Dermis microvascular lymphatic vessel endothelial cell (primary cell): ENCODE results near the gene LRP2BP. TPM values are rescaled to one million over a fixed set of nuclear protein-coding genes. Genes with fewer than 3 reads are reported as not detected.
"Not testable (repeated sequence)": the region's sequence is repeated elsewhere in the genome, so short reads cannot be mapped to it uniquely, and the experiment has no call there.

ENCODE experiments used
- DNase-seq, 2 donors: peaks; one replicate each; pipeline versions ENCODE4 v3.0.0 to v3.0.0-alpha.2; 2010; ENCODE audit warnings: low read depth in 2 of 2
- total RNA-seq: library from RNA; depleted of rRNA; stranded (reverse); fragments of >200 nt; gene quantifications from 2 replicates; pipeline ENCODE4 v1.2.1, GENCODE V29; 2014

LRP2BP gene
- total RNA-seq, 1 donor from 2014 or later: 0.51 TPM

DNA sequence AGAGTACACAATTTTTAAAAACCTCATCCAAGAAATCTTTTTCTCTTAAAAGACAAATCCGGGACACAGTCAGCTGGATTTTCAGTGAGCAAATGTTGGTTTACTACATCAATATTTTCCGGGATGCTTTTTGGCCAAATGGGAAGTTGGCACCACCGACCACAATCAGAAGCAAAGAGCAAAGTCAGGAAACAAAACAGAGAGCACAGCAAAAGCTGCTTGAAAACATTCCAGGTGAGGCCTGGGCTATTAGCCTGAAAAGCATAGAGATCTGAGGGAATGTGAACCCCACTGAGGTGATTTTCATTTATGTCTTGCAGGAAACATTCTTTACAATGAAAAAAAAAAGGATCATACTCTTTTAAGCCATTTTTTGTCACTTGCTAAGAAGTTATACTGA is 33.9 kb downstream of the LRP2BP start:
- DNase-seq: peak in 1 of 2 donors; percentile 16

DNA sequence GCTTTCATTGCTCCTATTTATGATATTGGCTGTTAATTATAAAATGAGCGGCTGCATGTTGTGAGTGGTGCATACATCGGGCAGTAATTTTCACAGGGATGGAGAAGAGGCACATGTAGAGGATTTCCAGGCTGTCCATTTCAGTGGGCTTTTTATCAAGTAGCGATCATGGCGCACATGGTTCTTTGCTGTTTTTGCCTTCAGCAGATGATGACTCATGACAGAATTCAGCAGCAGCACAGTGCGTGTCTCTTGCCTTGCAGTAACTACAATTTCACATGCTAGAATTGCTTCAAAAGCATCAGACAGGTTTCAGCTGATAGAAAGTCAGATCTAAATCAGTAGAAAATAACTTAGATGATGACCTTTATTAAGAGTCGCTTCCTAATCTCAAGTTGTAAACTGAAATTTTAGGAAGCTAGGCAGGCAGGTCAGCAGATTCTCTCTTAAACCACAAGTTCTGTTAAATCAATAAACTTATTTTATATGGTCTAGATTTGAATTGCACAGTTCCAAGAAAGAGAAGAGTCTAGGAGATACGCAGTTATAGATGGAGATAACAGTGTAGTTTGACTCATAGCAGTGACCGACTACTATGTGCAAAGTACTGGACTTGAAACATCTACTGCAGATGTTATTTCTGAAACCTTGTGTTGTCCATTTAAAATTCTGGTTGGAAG is 35.8 kb downstream of the LRP2BP start:
- DNase-seq: peak in 1 of 2 donors; percentile 80

DNA sequence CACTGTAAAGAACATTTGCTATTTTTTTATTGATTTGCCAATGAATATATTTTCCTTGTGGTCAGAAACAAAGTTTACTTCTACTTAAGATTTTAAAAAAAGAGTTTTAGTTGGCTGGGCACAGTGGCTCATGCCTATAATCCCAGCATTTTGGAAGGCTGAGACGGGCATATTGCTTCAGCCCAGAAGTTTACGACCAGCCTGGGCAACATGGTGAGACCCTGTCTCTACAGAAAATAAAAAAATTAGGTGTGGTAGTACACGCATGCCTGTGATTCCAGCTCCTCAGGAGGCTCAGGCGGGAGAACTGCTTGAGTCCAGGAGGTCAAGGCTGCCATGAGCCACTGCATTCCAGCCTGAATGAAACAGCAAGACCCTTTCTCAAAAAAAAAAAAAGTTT is 36.8 kb downstream of the LRP2BP start:
- DNase-seq: peak in 1 of 2 donors; percentile 43

DNA sequence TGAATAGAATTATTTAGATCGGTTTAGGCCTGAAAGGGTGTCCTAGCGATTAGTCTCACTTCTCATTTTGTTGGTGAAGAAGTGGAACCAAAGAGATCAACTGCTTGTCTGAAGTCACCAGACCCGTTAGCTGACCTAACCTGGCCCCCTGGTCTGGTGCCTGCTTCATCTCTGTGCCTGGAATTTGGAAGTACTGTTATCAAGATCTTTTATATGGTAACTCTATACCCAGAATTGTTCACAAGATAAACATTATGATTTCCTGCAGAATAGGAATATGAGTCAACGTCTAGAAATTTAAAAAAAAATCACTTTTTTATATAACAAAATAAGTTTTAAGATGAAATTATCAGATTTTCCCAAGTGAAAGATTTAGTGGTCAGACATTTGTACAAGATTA is 37.2 kb downstream of the LRP2BP start:
- peak in 1 of 2 donors; percentile 89 for DNase-seq

DNA sequence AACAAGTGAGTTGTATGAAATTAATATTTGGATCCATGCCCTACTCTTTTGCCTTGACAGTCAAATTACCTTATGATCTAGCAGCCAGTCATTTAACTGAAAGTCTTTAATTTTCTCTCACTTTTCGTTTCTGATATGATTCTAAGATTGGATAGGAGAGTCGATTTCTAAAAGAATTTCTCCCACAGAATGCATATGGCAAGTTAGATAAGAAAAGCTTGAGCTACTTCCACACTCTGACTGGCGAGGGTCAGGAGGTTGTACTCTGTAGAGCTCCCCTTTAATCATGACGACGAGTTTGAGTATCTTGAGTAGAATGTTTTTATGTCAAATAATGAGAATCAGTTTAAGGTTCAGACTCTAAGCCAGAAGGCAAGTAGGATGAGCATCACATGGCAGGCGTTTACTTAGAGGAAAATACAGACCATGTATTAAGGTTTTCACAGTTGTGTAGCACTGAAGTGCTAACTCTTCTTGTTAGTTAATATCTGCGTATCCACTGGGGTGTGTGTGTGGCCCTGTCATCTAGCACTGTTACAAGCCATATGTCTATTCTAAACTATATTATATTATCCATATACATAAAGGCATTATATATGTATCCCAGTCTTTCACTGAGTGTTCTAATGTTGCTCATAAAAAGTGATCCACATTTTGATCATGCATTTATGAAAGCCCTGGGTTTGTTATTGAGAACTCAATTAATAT is 37.8 kb downstream of the LRP2BP start:
- no peak for DNase-seq

DNA sequence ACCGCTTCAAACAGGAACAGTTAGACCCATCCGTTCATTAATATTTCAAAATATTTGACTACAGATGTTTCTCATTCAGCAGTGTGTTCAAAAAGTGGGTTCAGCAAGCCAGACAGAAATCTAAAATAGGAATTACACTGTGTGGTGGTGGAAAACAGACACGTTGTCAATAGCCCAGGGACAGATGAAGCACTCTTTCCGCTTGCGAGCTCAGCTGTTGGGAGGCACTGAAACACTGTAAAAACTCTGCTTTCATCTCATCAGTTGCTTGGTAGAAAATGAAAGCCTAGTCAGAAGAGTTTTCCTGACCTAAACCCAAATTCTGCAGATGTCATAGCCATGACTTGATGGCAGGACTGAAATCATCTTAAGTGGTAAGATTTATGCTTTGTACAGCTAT is 38.5 kb downstream of the LRP2BP start:
- DNase-seq: no peak

DNA sequence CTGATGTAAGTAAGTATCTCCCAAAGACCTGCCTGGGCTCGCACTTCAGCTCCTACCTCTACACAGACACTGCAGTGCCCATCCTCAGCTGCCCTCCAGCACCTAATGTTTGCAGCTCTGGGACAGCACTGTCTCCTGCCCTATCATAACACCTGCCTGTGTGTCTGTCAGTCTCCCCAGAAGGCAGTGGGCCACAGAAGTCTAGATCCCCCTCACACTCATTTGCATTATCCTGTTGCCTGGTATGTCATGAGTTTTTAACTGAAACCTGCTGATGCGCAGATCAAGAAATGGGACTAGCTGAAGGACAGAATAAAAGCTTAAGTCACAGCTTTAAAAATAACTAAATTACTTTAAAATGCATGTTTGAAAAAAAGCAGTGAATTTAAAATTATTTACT is 43.0 kb downstream of the LRP2BP start:
- DNase-seq: no peak

DNA sequence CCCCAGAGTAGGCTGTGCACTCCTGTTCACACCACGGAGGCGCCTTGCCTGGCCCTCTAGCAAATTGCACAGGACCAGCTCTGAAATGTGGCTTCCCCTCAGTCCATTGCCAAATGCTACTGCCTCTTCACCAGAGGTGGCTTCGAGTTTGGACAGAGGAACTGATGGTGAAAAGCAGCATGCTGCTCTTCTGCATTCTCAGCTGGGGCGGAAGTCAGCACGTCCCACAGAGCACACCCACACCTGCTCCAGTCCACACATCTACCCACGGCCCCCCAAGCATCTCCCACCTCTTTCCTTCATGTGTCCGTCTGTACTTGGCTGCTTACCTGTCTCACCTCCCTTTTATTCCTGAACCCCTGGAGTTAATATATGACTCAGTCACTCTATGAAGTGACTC is 43.5 kb downstream of the LRP2BP start:
- DNase-seq: no peak

DNA sequence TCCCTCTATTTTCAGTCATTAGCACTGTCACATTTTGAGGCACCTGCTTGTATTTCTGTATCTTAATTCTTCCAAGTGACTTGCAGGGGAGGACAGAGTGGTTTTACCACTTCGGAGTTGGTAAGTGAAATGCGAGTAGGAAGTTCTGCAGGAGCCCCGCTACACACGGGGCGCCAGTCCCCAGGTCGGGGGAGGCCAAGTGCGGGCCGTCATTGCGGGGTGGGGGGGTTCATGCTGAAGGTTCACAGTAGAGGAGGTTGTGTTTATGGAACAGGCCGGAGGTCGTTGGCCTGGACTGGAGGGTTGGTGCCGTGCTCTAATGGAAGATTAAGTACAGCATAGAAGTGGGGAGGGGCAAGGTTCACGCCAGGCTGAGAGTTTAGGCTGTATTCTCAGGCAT is 44.0 kb downstream of the LRP2BP start:
- DNase-seq: no peak

DNA sequence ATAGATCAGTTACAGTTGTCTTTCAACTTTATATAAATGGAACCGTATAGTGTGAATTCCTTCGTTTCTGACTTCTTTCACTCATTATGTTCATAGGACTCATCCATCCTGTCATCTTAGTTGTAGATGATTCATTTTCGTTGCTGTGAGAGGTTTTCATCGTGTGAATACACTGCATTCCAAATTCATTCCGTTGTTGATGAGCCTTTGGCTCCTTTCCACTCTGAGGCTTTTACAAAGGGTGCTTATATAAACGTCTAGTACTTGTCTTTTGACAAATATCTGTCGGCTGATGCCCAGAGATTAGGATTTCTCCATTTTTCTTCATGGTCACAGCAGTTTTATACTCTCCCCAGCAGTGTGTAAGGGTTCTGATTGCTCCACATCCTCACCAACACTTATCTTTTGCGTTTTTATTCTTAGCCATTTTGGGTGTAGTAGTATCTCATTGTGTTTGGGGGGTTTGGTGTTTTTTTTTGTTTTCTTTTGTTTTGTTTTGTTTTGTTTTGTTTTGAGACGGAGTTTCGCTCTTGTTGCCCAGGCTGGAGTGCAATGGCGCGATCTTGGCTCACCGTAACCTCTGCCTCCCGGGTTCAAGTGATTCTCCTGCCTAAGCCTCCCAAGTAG is 48.6 kb downstream of the LRP2BP start:
- DNase-seq: peak in 1 of 2 donors; percentile 76

DNA sequence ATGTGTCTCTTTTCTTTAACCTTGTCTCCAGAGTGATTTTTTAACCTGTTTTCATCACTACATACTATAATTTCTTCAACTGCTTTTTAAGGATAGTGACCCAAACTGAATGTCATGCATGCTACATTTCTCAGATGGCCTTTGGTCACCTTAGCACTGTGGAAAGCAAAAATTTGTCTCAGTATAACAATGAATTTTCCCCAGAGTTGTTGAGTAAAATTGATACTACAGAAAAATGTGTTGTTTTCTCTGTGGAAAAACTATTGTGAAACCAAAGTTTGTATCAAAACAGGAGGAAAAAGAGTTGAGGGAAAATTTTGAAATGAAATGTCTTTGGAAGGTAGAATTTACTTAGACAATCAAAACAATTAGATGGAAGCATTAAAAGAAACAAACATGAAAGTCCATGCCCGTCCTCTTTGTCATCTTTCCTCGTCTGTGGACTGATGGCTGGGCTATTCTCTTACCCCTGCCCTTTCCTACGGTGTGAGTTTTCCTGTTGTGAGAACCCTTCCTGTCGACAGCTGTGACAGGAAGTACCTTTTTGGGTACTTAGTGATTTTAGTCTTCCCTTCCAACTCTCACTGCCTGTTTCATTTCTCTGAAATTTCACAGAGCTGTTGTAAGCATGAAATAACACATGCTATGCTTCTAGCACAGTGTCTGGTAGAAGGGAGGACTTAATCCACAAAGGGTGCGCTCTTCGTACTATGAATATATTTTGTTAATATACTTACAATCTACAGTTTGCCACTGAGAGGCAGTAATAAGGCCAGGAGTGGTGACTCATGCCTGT is 50.8 kb downstream of the LRP2BP start:
- peak; percentile 82 to 83 for DNase-seq

DNA sequence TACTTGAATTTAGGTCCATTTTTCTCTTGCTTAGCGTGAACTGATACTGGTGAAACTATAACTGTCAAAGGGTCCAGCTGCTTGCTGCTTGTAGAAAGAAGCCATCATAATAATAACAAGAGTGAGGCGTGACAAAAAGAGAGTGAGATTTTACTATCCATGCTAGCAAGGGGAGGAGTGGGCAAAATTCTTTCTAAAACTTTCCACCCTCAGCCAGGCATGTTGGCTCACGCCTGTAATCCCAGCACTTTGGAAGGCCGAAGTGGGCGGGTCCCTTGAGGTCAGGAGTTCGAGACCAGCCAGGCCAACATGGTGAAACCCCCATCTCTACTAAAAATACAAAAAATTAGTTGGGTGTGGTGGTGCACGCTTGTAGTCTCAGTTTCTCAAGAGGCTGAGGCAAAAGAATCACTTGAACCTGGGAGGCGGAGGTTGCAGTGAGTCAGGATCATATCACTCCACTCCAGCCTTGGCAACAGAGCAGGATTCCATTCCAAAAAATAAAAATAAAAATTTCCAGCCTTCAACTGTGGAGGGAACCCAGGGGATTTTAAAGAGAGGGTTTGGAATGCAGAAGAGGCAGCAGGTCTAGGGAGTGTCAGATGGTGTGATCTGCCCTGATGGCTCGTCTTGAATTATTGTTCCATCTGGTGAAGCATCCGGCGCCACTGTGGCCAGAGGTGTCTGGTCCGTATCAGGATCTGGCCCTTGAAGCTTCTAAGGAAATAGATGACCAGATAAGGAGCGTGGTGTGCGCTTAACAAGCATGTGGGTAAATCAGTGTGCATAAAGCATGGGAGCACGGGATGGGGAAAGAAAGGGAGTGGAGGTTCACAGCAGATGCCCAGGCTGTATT is 51.8 kb downstream of the LRP2BP start:
- peak in 1 of 2 donors; percentile 67 for DNase-seq

DNA sequence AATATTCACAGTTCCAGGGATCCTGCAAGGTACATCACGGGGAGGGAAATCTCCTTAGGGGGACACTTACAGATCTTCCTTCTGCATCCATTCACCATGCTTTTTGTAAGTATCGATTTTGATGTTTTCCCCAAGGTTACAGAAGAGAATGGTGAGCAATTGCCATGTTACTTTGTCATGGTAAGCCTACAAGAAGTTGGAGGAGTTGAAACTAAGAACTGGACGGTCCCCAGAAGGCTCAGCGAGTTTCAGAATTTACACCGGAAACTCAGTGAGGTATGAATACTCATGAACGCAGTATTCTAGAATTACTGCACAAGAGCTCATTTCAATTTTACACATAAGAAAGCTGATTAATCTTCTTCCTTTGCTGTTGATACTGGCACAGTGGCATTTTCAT is 53.9 kb downstream of the LRP2BP start:
- no peak for DNase-seq

DNA sequence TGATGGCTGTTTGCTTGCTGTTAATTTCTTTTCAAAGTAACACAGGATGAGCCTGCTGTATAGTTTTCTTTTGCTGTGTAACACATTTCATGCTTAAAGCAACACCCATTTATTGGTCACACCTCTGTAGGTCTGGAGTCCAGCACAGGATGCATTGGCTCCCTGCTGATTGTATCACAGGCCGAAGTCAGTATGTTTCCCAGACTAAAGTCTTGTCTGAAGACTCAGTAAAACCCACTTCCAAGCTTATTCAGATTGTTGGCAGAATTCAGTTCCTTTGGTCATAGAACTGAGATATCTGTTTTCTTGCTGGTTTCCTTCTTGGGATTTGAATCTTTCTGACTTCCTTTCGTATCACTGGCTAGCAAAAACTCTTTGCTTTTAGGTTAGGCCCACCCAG is 54.3 kb downstream of the LRP2BP start:
- no peak for DNase-seq

DNA sequence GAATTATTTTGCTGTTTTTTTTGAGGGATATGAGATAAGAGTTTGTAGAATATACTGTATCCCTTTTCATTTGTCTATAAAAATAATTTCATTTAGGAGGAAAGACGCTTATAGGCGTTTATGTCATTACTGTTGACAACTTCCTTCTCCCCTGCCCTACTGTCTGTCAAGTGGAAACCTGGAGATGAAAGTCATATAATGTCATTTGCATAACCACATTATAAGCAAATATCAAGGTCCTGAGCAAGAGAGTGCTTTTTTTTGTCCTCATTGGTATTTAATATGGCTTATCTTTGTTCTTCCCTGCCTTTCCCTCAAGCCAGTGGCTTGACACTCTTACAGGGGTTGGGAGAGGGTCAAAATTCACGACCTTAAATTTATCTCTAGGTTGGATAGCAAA is 55.8 kb downstream of the LRP2BP start:
- DNase-seq: no peak

DNA sequence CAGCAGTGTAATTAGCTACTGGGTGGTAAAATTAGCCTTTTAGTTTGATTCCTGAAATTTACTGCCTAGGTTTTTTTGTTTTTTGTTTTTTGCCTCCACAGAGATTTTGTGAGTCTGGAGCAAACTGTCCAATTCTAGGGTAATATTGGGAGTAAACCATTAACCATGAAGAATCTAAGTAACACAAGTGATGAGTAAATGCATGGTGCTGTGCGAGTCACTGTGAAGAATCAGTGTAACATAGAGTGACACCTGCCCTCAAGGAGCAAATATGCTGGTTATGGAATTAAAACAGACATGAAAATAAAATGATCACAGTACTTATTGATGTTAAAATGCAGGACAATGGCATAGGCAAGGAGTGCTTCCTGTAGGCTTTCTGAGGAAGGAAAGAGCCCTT is 60.1 kb downstream of the LRP2BP start:
- peak in 1 of 2 donors; percentile 26 for DNase-seq

DNA sequence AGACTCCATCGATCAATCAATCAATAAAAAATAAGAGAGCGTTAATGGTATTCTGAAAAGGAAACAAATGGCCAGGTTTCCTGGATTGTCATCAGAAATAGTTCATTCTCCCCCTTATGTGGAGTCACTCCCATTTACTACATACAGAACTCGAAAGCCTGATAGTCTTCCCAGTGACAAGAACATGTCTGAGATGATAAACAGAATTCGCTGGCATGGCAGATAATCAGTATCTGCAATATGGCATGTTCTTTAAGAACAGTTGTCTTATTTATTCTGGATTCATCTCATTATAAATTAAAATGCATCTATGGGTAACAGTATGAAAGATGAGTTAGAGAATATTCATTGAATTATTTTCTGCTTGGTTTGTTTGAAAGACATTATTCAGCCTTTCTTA is 61.4 kb downstream of the LRP2BP start:
- DNase-seq: no peak

DNA sequence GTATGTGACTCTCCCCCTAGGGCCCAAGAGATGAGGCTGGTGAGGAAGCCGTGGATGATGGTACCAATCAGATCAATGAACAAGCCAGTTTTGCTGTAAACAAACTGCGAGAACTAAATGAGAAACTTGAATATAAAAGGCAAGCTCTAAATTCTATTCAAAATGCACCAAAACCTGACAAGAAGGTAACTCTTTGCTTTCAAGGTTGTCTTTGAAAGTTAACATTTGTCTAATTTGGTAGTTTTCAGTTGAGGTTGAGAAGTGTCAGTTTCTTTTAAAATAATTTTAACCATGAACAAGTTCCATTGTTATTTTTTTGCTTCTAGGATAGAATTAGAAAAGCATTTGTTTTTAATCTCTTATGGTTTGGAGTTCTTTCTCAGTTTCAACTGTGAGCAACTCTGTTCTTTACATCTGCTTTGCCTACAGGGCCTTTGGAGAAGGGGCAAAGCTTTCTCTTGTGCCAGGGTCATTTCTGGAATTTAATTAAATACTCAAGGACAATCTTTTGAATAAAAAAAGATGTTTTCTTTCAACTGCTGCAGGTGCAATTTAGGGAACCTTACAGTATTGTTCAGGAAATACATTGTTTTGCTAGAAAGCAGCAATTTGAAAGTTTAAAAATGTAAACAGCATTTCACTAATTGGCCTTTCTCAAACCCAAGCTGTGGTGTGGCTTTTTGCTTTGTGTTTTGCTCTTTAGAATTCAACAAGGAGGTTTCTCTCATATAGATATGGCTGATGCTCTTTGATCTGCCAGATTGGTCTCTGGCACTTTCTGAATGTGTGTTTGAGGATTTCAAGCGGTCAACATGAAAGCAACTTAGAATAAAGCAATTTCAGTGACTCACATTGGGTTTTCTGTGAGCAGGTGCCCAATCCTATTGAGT is 62.9 kb downstream of the LRP2BP start:
- no peak for DNase-seq

DNA sequence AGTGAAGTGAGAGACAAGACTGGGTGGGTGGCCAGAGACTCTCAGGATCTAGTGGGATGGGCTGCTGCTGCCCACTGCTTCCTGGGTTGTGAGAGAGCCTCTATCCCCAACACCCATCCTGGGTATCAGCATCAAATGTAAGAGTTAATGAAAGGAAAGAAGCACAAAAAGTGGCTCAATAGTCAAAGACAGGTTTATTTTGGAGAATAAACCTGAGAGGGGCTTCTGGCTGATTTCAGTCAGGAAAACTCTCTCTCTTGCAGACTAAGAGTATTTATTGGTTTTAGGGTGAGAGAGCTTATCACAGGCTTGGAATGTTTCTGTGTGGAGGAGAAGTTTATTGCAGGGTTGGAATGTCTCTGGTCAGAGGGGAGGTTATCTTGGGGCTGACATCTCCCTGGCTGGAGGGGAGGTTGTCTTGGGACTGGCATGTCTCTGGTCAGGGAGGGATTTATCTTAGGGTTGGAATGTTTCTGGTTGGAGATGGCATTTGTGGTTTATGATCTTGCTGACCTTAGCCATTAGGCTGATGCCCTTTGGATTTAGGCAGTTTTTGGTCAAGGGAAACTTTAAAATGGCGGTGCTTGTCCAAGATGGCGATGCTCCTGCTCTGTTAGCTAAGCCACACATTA is 65.7 kb downstream of the LRP2BP start:
- not testable (repeated sequence) for DNase-seq

DNA sequence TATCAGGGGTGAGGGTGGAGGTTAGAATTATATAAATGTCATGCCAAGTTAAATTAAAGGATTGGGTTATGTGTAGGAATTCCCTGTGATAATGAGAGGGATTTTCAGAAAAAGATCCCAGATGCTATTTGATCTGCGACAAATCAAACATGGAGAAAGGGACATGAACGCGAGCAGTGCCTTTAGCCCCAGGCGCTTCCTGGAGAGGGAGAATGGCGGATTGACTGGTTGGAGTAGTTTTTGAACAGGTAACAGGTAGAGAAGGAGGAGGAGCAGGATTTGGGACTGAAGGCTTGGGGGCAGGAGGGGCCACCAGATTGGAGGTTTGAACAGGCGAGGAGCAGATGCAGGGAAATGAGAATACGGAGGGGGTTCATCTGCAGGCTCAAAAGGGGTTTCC is 67.1 kb downstream of the LRP2BP start:
- no peak for DNase-seq
